Transverse colon (tissue), 4 donors: ENCODE data around the gene SARS1. TPM values are rescaled to one million over a fixed set of nuclear protein-coding genes. Genes with fewer than 3 reads are reported as not detected.

Experiments used
- DNase-seq: peaks from one replicate; pipeline ENCODE4 v3.0.0-alpha.2; 2019
- H3K27ac ChIP-seq, 4 donors: fragments of 200-600 bp; sonication (generic); 2 replicates each; pipeline ENCODE4 v1.5.1; 2016 to 2018; ENCODE audit warnings: inconsistent platforms in 4 of 4
- H3K27me3 ChIP-seq: fragments of 200-600 bp; sonication (generic); 2 replicates; pipeline ENCODE4 v1.5.1; 2017; ENCODE audit warnings: inconsistent platforms
- H3K36me3 ChIP-seq, 4 donors: fragments of 200-600 bp; sonication (generic); 2 replicates each; pipeline ENCODE4 v1.5.1; 2017 to 2019; ENCODE audit warnings: inconsistent platforms in 4 of 4
- H3K4me1 ChIP-seq, 4 donors: fragments of 200-600 bp; sonication (generic); 2 replicates each; pipeline ENCODE4 v1.5.1; 2017 to 2020; ENCODE audit warnings: inconsistent platforms in 4 of 4
- H3K4me3 ChIP-seq, 4 donors: fragments of 200-600 bp; sonication (generic); 1 replicate in 1 of 4; 2 replicates in 3 of 4; pipeline versions ENCODE4 v1.5.1 to v1.6.1; 2017 to 2019; ENCODE audit warnings: inconsistent platforms in 4 of 4
- H3K9me3 ChIP-seq, 2 donors: fragments of 200-600 bp; sonication (generic); 2 replicates each; pipeline ENCODE4 v1.5.1; 2017 to 2019; ENCODE audit warnings: inconsistent platforms in 2 of 2
- CTCF ChIP-seq, 5 experiments: fragments of 200-600 bp in 3 of 5; fragments of 450-650 bp in 2 of 5; sonication (generic) in 3 of 5; IDR thresholded peaks; 1 replicate in 2 of 5; 2 replicates in 3 of 5; pipeline ENCODE4 v1.5.1; 2016 to 2017; ENCODE audit warnings: antibody characterized with exemption in 5 of 5, inconsistent platforms in 3 of 5, mild to moderate bottlenecking in 2 of 5, moderate library complexity in 1 of 5
- EP300 ChIP-seq: sonication (generic); formaldehyde crosslinking; IDR thresholded peaks from one replicate; pipeline ENCODE4 v1.6.1; 2017; ENCODE audit warnings: antibody characterized with exemption, low read depth
- POLR2A ChIP-seq: fragments of 450-650 bp; IDR thresholded peaks from one replicate; pipeline ENCODE4 v1.6.1; 2016; ENCODE audit warnings: antibody characterized with exemption, mild to moderate bottlenecking, moderate library complexity
- POLR2AphosphoS5 ChIP-seq, 3 donors: sonication (generic); formaldehyde crosslinking; IDR thresholded peaks; one replicate each; pipeline ENCODE4 v1.6.1; 2016; ENCODE audit warnings: antibody characterized with exemption in 3 of 3
- WGBS, 2 donors: methylation state at CpG; one replicate each; pipeline ENCODE4 v1.1.5; 2018; ENCODE audit warnings: low coverage in 1 of 2; 5-methylcytosine and 5-hydroxymethylcytosine counted together
- in situ Hi-C, 4 donors: fragments of 200-750 bp; cut with MboI; loops; one replicate each; pipeline versions ENCODE4 v1.15.0 to v1.15.1; 2017; ENCODE audit warnings: low sequenced_read_pairs in 3 of 4, low pct_ligation_motif_present in 1 of 4, low pct_unique_long_range_greater_than_20kb in 1 of 4
- intact Hi-C: fragments of 100-400 bp; cut with DNase I; formaldehyde crosslinking; loops from one replicate; pipeline ENCODE4 v1.15.1; 2023; ENCODE audit warnings: low total_unique reads
- total RNA-seq, 4 donors: library from RNA; depleted of rRNA; stranded (reverse); fragments of >200 nt; gene quantifications; one replicate each; pipeline ENCODE4 v1.1.0, GENCODE V29; 2016

SARS1 gene
- total RNA-seq, 4 donors from 2014 or later = 79.4 to 150 (median 125) TPM

GRCh38 chr1:109242387-109242786 is 28.7 kb downstream of the SARS1 start:
- WGBS, 2 donors = 63% methylated on average over 7 of the region's 7 CpGs; no CpG with 5 or more reads in 1 of the 2 donors
- no peak for DNase-seq

GRCh38 chr1:109243221-109243620 is 29.5 kb downstream of the SARS1 start:
- H3K36me3 ChIP-seq = peaks cover 0 to 2% (median under 1%) of the 10 kb centered on the region in 4 donors
- no peaks in the 10 kb centered on the region for H3K9me3 ChIP-seq
- peaks cover 9% of the 10 kb centered on the region for H3K27me3 ChIP-seq
- no peak overlapping the region for H3K27ac ChIP-seq
- DNase-seq = no peak
- no peak for TF ChIP-seq POLR2AphosphoS5 (IDR thresholded peaks at IDR 0.05)
- no peak for TF ChIP-seq POLR2A
- TF ChIP-seq EP300 = no peak
- TF ChIP-seq CTCF (IDR thresholded peaks at IDR 0.05) = no peak
- intact Hi-C loops (no loop called here), in situ Hi-C loops (no loop called here)
- WGBS, 2 donors = 75 to 80% methylated on average over 3 to 5 of the region's 5 CpGs
- peaks cover 11 to 14% (median 13%) of the 10 kb centered on the region in 4 donors for H3K4me1 ChIP-seq
- H3K4me3 ChIP-seq = no peak overlapping the region

More at GRCh38 chr1:109242387-109242786, 28.7 kb downstream of the SARS1 start:
- Histone ChIP-seq H3K4me1 (peaks cover 11 to 14% (median 13%) of the 10 kb centered on the region in 4 donors), H3K27ac (no peak overlapping the region), H3K9me3 (no peaks in the 10 kb centered on the region), H3K27me3 (peaks cover 9% of the 10 kb centered on the region), H3K4me3 (no peak overlapping the region), H3K36me3 (peaks cover 0 to 10% (median 4%) of the 10 kb centered on the region in 4 donors)
- TF ChIP-seq CTCF (IDR thresholded peaks at IDR 0.05) = no peak
- TF ChIP-seq POLR2A = no peak
- no peak for TF ChIP-seq POLR2AphosphoS5 (IDR thresholded peaks at IDR 0.05)
- no peak for TF ChIP-seq EP300
- in situ Hi-C loops = no loop called here
- intact Hi-C loops = no loop called here

- H3K36me3 ChIP-seq = no peaks in the 10 kb centered on the region
- 67 to 79% methylated on average over 3 to 8 of the region's 8 CpGs for WGBS, 2 donors
- no peak for TF ChIP-seq POLR2A
- no peak for TF ChIP-seq EP300
- TF ChIP-seq CTCF (IDR thresholded peaks at IDR 0.05) = no peak
- no peak for TF ChIP-seq POLR2AphosphoS5 (IDR thresholded peaks at IDR 0.05)
- in situ Hi-C loops = no loop called here
- peaks cover 13 to 17% (median 16%) of the 10 kb centered on the region in 4 donors for H3K4me1 ChIP-seq
- intact Hi-C loops = no loop called here
- H3K4me3 ChIP-seq = no peak overlapping the region
- DNase-seq = no peak
- peaks cover 9% of the 10 kb centered on the region for H3K27me3 ChIP-seq
- no peaks in the 10 kb centered on the region for H3K9me3 ChIP-seq
- no peak overlapping the region for H3K27ac ChIP-seq
Observed at GRCh38 chr1:109243860-109244552, 30.3 kb downstream of the SARS1 start.

GRCh38 chr1:109246141-109246551 is 32.4 kb downstream of the SARS1 start:
- in situ Hi-C loops = no loop called here
- no peak overlapping the region for H3K27ac ChIP-seq

More at GRCh38 chr1:109246141-109246551, 32.4 kb downstream of the SARS1 start:
- Histone ChIP-seq H3K27me3 (peaks cover 9% of the 10 kb centered on the region), H3K4me1 (peaks cover 13 to 16% (median 15%) of the 10 kb centered on the region in 4 donors), H3K4me3 (no peak overlapping the region), H3K36me3 (no peaks in the 10 kb centered on the region), H3K9me3 (no peaks in the 10 kb centered on the region)
- intact Hi-C loops = no loop called here
- WGBS, 2 donors = 79 to 100% methylated on average over 1 to 7 of the region's 7 CpGs
- TF ChIP-seq POLR2AphosphoS5 (IDR thresholded peaks at IDR 0.05) = no peak
- no peak for TF ChIP-seq EP300
- no peak for TF ChIP-seq CTCF (IDR thresholded peaks at IDR 0.05)
- TF ChIP-seq POLR2A = no peak
- DNase-seq = no peak
